HCT116 (cell line): ENCODE data around the gene LYPD3. TPM values are rescaled to one million over a fixed set of nuclear protein-coding genes. Genes with fewer than 3 reads are reported as not detected.

ENCODE experiments used
- ATAC-seq: fragments of 200-7000 bp; cut with Tn5 transposase; 2 replicates; pipeline ENCODE4 v1.9.1; 2020; ENCODE audit warnings: mild to moderate bottlenecking, moderate library complexity
- BruUV-seq: library from RNA; stranded (reverse); fragments of 400-500 nt; replicated peaks from 2 replicates; lab custom pipeline; 2021; lab: Mats Ljungman, UMichigan
- CTCF ChIA-PET: fragments of 300-600 bp; sonication (Branson Sonifier 250); formaldehyde crosslinking; loops from one replicate; lab custom pipeline; 2021; ENCODE audit warnings: antibody characterized with exemption; lab: Charles Lee
- POLR2A ChIA-PET: fragments of 300-600, 350-600 bp; sonication (Branson Sonifier 250); formaldehyde crosslinking; loops from one replicate; lab custom pipeline; 2021; ENCODE audit warnings: antibody characterized with exemption; lab: Charles Lee
- RAD21 ChIA-PET, 2 experiments: fragments of 300-600 bp; sonication (Branson Sonifier 250); formaldehyde crosslinking; loops; one replicate each; lab custom pipeline; 2023; ENCODE audit warnings: low total read pairs in 2 of 2; ENCODE audit not compliant: uncharacterized antibody in 2 of 2, unreplicated experiment in 2 of 2, low non-redundant PET in 1 of 2; lab: Charles Lee
- DNase-seq: peaks from one replicate; pipeline ENCODE4 v3.0.0-alpha.2; 2010; ENCODE audit warnings: low read depth, low spot score
- H2AFZ ChIP-seq: fragments of 200-600 bp; shearing (Covaris generic), sonication (generic); 2 replicates; pipeline ENCODE4 v1.6.1; 2017; ENCODE audit warnings: low read depth, mixed run types, mixed read lengths, antibody characterized with exemption, low read length; ENCODE audit not compliant: poor library complexity, severe bottlenecking
- H3K27ac ChIP-seq: 2 replicates; pipeline ENCODE4 v1.5.1; 2012; ENCODE audit warnings: low read depth, low read length
- H3K27me3 ChIP-seq: fragments of 200-600 bp; sonication (generic); 2 replicates; pipeline ENCODE4 v1.6.1; 2016; ENCODE audit warnings: mixed run types, low read length, mixed read lengths; ENCODE audit not compliant: insufficient read depth
- H3K36me3 ChIP-seq, 2 experiments: fragments of 200-500 bp in 1 of 2; fragments of 200-600 bp in 1 of 2; sonication (Bioruptor generic) in 1 of 2; sonication (generic) in 1 of 2; 2 replicates each; pipeline versions ENCODE4 v1.5.1 to v1.6.1; 2014 to 2016; ENCODE audit warnings: low read length in 2 of 2, inconsistent platforms in 1 of 2, mixed read lengths in 1 of 2, mixed run types in 1 of 2; ENCODE audit not compliant: insufficient read depth in 2 of 2, control insufficient read depth in 1 of 2
- H3K4me1 ChIP-seq, 2 experiments: fragments of 200-600 bp in 1 of 2; sonication (generic) in 1 of 2; 2 replicates each; pipeline versions ENCODE4 v1.5.1 to v1.6.1; 2012 to 2017; ENCODE audit warnings: low read length in 2 of 2, inconsistent platforms in 1 of 2, mild to moderate bottlenecking in 1 of 2, mixed read lengths in 1 of 2, mixed run types in 1 of 2, moderate library complexity in 1 of 2; ENCODE audit not compliant: insufficient read depth in 2 of 2, control insufficient read depth in 1 of 2
- H3K4me2 ChIP-seq: fragments of 200-600 bp; sonication (generic); 2 replicates; pipeline ENCODE4 v1.6.1; 2017; ENCODE audit warnings: mixed run types, low read length, mixed read lengths
- H3K4me3 ChIP-seq, 2 experiments: fragments of 200-600 bp in 1 of 2; sonication (generic) in 1 of 2; replicated peaks in 1 of 2; 2 replicates each; pipeline ENCODE4 v1.5.1; 2011 to 2016; ENCODE audit warnings: low read length in 2 of 2, control low read depth in 1 of 2, low read depth in 1 of 2, mild to moderate bottlenecking in 1 of 2, mixed read lengths in 1 of 2, mixed run types in 1 of 2
- H3K79me2 ChIP-seq: fragments of 200-600 bp; sonication (generic); 2 replicates; pipeline ENCODE4 v1.6.1; 2017; ENCODE audit warnings: mild to moderate bottlenecking, mixed run types, low read length, moderate library complexity, mixed read lengths; ENCODE audit not compliant: insufficient read depth
- H3K9ac ChIP-seq: fragments of 200-600 bp; sonication (generic); 2 replicates; pipeline ENCODE4 v1.6.1; 2016; ENCODE audit warnings: low read length, mixed read lengths
- H3K9me2 ChIP-seq: fragments of 200-600 bp; sonication (generic), shearing (Covaris generic); 2 replicates; pipeline ENCODE4 v1.6.1; 2017; ENCODE audit warnings: mixed run types, mild to moderate bottlenecking, moderate library complexity; ENCODE audit not compliant: insufficient read depth
- H3K9me3 ChIP-seq, 2 experiments: fragments of 200-500 bp in 1 of 2; fragments of 200-600 bp in 1 of 2; sonication (Bioruptor generic) in 1 of 2; sonication (generic) in 1 of 2; 2 replicates each; pipeline ENCODE4 v1.6.1; 2014 to 2017; ENCODE audit warnings: low read length in 2 of 2, mixed read lengths in 2 of 2, inconsistent platforms in 1 of 2, low read depth in 1 of 2, mild to moderate bottlenecking in 1 of 2, mixed run types in 1 of 2, moderate library complexity in 1 of 2; ENCODE audit not compliant: control insufficient read depth in 1 of 2, insufficient read depth in 1 of 2
- H4K20me1 ChIP-seq: fragments of 200-600 bp; sonication (generic), shearing (Covaris generic); 2 replicates; pipeline ENCODE4 v1.6.1; 2017; ENCODE audit warnings: mixed run types, mild to moderate bottlenecking, moderate library complexity; ENCODE audit not compliant: insufficient read depth
- CBX3 ChIP-seq: IDR thresholded peaks from 2 replicates; pipeline ENCODE4 v1.6.1; 2012; ENCODE audit warnings: low read depth
- CEBPB ChIP-seq: IDR thresholded peaks from 2 replicates; pipeline ENCODE4 v1.6.1; 2012; ENCODE audit warnings: low read depth
- EGR1 ChIP-seq: IDR thresholded peaks from 2 replicates; pipeline ENCODE4 v1.6.1; 2012; ENCODE audit warnings: low read depth
- ELF1 ChIP-seq: IDR thresholded peaks from 2 replicates; pipeline ENCODE4 v1.6.1; 2012; ENCODE audit warnings: low read depth, borderline replicate concordance
- EZH2 ChIP-seq: fragments of 200-600 bp; sonication (generic); IDR thresholded peaks from 2 replicates; pipeline ENCODE4 v1.6.1; 2017; ENCODE audit warnings: antibody characterized with exemption, mixed run types
- EZH2phosphoT487 ChIP-seq: fragments of 200-600 bp; IDR thresholded peaks from 2 replicates; pipeline ENCODE4 v1.6.1; 2018; ENCODE audit warnings: antibody characterized with exemption, borderline replicate concordance
- POLR2AphosphoS5 ChIP-seq: IDR thresholded peaks from 2 replicates; pipeline ENCODE4 v1.6.1; 2011; ENCODE audit warnings: mild to moderate bottlenecking, low read depth, low read length, moderate library complexity
- RAD21 ChIP-seq: IDR thresholded peaks from 2 replicates; pipeline ENCODE4 v1.6.1; 2012; ENCODE audit warnings: low read depth, mild to moderate bottlenecking
- SP1 ChIP-seq: IDR thresholded peaks from 2 replicates; pipeline ENCODE4 v1.6.1; 2012; ENCODE audit warnings: low read depth
- YY1 ChIP-seq: IDR thresholded peaks from 2 replicates; pipeline ENCODE4 v1.6.1; 2011; ENCODE audit warnings: low read length, low read depth, moderate library complexity, mild to moderate bottlenecking; ENCODE audit not compliant: insufficient replicate concordance; ENCODE audit errors: extremely low read depth
- ZFX ChIP-seq: fragments of 450-650 bp; IDR thresholded peaks from 2 replicates; pipeline ENCODE4 v1.6.1; 2017
- intact Hi-C: fragments of 100-400 bp; cut with micrococcal nuclease; formaldehyde crosslinking; loops from 2 replicates; pipeline ENCODE4 v1.10.0; 2022
- total RNA-seq: library from RNA; stranded (reverse); gene quantifications from one replicate; pipeline ENCODE4 v1.2.1, GENCODE V29; 2021; ENCODE audit not compliant: unreplicated experiment
- TF ChIP-seq, protein P1 (sequence below): IDR thresholded peaks from 2 replicates; pipeline ENCODE4 v1.6.1; 2012
- TF ChIP-seq, protein P2 (sequence below): IDR thresholded peaks from 2 replicates; pipeline ENCODE4 v1.6.1; 2011; ENCODE audit warnings: mild to moderate bottlenecking, low read length, moderate library complexity; ENCODE audit not compliant: insufficient replicate concordance; ENCODE audit errors: extremely low read depth
- TF ChIP-seq, protein P3 (sequence below): IDR thresholded peaks from 2 replicates; pipeline ENCODE4 v1.6.1; 2012; ENCODE audit warnings: low read depth
- TF ChIP-seq, protein P4 (sequence below): IDR thresholded peaks from 2 replicates; pipeline ENCODE4 v1.6.1; 2012

Gene LYPD3
- total RNA-seq, 1 experiment from 2014 or later: 3.6 TPM

DNA sequence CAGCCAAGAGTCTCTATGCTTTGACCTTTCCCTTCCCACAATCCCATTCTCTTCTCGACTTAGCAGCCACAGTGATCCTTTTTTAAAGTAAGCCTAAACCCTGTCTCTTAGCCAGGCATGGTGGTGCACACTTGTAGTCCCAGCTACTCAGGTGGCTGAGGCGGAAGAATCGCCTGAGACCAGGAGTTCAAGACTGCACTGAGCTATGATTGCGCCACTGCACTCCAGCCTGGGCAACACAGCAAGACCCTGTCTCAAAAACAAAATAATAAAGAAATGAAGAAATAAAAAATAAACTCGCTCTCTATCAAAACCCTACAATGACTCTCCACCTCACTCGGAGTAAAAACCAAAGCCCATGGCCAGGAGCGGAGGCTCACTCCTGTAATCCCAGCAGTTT, 36.0 kb downstream of the LYPD3 start:
- ChIA-PET CTCF (interaction anchor here (1.1 to 1.8 kb wide), 3 partner anchors 9 to 90 kb away, joined by 3 to 5 read pairs (median 3); no protein-coding TSS in a partner anchor), RAD21 (no interaction called here), POLR2A (no interaction called here)
- Histone ChIP-seq H3K4me3 (no peak overlapping the region), H3K27ac (no peak overlapping the region), H3K9me3 (no peaks in the 10 kb centered on the region), H3K27me3 (no peaks in the 10 kb centered on the region), H3K4me2 (no peak overlapping the region), H3K9ac (no peak overlapping the region), H3K36me3 (no peaks in the 10 kb centered on the region), H3K4me1 (peaks cover 7 to 25% of the 10 kb centered on the region in 2 experiments), H3K79me2 (no peaks in the 10 kb centered on the region), H4K20me1 (no peaks in the 10 kb centered on the region), H2AFZ (no peak overlapping the region), H3K9me2 (no peaks in the 10 kb centered on the region)
- intact Hi-C loops: no loop called here
- no peak for ATAC-seq
- no TSS peak for BruUV-seq
- TF ChIP-seq EZH2: no peak
- no peak for TF ChIP-seq RAD21
- TF ChIP-seq, protein P1, sequence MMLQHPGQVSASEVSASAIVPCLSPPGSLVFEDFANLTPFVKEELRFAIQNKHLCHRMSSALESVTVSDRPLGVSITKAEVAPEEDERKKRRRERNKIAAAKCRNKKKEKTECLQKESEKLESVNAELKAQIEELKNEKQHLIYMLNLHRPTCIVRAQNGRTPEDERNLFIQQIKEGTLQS: no peak
- TF ChIP-seq POLR2AphosphoS5: no peak
- TF ChIP-seq SP1: no peak
- TF ChIP-seq ZFX: no peak
- TF ChIP-seq, protein P2, sequence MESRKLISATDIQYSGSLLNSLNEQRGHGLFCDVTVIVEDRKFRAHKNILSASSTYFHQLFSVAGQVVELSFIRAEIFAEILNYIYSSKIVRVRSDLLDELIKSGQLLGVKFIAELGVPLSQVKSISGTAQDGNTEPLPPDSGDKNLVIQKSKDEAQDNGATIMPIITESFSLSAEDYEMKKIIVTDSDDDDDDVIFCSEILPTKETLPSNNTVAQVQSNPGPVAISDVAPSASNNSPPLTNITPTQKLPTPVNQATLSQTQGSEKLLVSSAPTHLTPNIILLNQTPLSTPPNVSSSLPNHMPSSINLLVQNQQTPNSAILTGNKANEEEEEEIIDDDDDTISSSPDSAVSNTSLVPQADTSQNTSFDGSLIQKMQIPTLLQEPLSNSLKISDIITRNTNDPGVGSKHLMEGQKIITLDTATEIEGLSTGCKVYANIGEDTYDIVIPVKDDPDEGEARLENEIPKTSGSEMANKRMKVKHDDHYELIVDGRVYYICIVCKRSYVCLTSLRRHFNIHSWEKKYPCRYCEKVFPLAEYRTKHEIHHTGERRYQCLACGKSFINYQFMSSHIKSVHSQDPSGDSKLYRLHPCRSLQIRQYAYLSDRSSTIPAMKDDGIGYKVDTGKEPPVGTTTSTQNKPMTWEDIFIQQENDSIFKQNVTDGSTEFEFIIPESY: no peak
- TF ChIP-seq YY1: no peak
- TF ChIP-seq EGR1: no peak
- TF ChIP-seq EZH2phosphoT487: no peak
- TF ChIP-seq, protein P3, sequence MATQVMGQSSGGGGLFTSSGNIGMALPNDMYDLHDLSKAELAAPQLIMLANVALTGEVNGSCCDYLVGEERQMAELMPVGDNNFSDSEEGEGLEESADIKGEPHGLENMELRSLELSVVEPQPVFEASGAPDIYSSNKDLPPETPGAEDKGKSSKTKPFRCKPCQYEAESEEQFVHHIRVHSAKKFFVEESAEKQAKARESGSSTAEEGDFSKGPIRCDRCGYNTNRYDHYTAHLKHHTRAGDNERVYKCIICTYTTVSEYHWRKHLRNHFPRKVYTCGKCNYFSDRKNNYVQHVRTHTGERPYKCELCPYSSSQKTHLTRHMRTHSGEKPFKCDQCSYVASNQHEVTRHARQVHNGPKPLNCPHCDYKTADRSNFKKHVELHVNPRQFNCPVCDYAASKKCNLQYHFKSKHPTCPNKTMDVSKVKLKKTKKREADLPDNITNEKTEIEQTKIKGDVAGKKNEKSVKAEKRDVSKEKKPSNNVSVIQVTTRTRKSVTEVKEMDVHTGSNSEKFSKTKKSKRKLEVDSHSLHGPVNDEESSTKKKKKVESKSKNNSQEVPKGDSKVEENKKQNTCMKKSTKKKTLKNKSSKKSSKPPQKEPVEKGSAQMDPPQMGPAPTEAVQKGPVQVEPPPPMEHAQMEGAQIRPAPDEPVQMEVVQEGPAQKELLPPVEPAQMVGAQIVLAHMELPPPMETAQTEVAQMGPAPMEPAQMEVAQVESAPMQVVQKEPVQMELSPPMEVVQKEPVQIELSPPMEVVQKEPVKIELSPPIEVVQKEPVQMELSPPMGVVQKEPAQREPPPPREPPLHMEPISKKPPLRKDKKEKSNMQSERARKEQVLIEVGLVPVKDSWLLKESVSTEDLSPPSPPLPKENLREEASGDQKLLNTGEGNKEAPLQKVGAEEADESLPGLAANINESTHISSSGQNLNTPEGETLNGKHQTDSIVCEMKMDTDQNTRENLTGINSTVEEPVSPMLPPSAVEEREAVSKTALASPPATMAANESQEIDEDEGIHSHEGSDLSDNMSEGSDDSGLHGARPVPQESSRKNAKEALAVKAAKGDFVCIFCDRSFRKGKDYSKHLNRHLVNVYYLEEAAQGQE: no peak
- no peak for TF ChIP-seq ELF1
- no peak for TF ChIP-seq CEBPB
- TF ChIP-seq, protein P4, sequence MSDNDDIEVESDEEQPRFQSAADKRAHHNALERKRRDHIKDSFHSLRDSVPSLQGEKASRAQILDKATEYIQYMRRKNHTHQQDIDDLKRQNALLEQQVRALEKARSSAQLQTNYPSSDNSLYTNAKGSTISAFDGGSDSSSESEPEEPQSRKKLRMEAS: no peak
- no peak for TF ChIP-seq CBX3
- DNase-seq: no peak
